Upper lobe of right lung (tissue), 1 donor: ENCODE measurements around the gene PRKAB2. TPM values are rescaled to one million over a fixed set of nuclear protein-coding genes. Genes with fewer than 3 reads are reported as not detected.
"Not testable (repeated sequence)": the region's sequence is repeated elsewhere in the genome, so short reads cannot be mapped to it uniquely, and the experiment has no call there.

ENCODE experiments used
- ATAC-seq: fragments of 200-7000 bp; cut with Tn5 transposase; one replicate; pipeline ENCODE4 v1.9.1; 2020; ENCODE audit warnings: mild to moderate bottlenecking, moderate library complexity
- DNase-seq: peaks from one replicate; pipeline ENCODE4 v3.0.0-alpha.2; 2020
- H3K27ac ChIP-seq: fragments of 200-600 bp; one replicate; pipeline ENCODE4 v1.8.0; 2022
- H3K27me3 ChIP-seq: fragments of 200-600 bp; one replicate; pipeline ENCODE4 v1.8.0; 2022; ENCODE audit warnings: mild to moderate bottlenecking
- H3K36me3 ChIP-seq: fragments of 200-600 bp; one replicate; pipeline ENCODE4 v1.8.0; 2022
- H3K4me1 ChIP-seq: fragments of 200-600 bp; one replicate; pipeline ENCODE4 v1.8.0; 2022
- H3K4me3 ChIP-seq: fragments of 200-600 bp; one replicate; pipeline ENCODE4 v1.8.0; 2022; ENCODE audit warnings: mild to moderate bottlenecking
- H3K9me3 ChIP-seq: fragments of 200-600 bp; one replicate; pipeline ENCODE4 v1.8.0; 2022
- CTCF ChIP-seq: fragments of 200-600 bp; IDR thresholded peaks from one replicate; pipeline ENCODE4 v1.8.0; 2022; ENCODE audit warnings: antibody characterized with exemption
- intact Hi-C: fragments of 100-400 bp; cut with DNase I; formaldehyde crosslinking; loops from one replicate; pipeline ENCODE4 v1.11.0; 2022
- total RNA-seq: library from RNA; stranded (reverse); fragmentation: NEBNext Ultra II Directional; extraction: Animal tissue kit (Norgen Biotek cat#: 25700); gene quantifications from one replicate; pipeline ENCODE4 v1.2.1, GENCODE V29; 2021
- donor health status: DM: no; HTN: yes; CAD: no; lungs with severe emphysema.

Gene PRKAB2
- total RNA-seq, 1 donor from 2014 or later = 12.3 TPM

GRCh38 chr1:147201786-147202185 lies 29.5 kb upstream of the PRKAB2 start:
- H3K4me3 ChIP-seq = no peak overlapping the region

GRCh38 chr1:147201276-147201675 lies 29.0 kb upstream of the PRKAB2 start:
- TF ChIP-seq CTCF = no peak
- DNase-seq = no peak
- intact Hi-C loops = no loop called here
- Histone ChIP-seq H3K9me3 (no peaks in the 10 kb centered on the region), H3K36me3 (peaks cover 14% of the 10 kb centered on the region), H3K27me3 (no peaks in the 10 kb centered on the region), H3K4me1 (no peaks in the 10 kb centered on the region), H3K27ac (no peak overlapping the region), H3K4me3 (no peak overlapping the region)
- ATAC-seq = no peak

More at GRCh38 chr1:147201786-147202185, 29.5 kb upstream of the PRKAB2 start:
- TF ChIP-seq CTCF = no peak
- H3K27ac ChIP-seq = no peak overlapping the region
- no peaks in the 10 kb centered on the region for H3K4me1 ChIP-seq
- intact Hi-C loops = no loop called here
- DNase-seq = no peak
- peaks cover 15% of the 10 kb centered on the region for H3K36me3 ChIP-seq
- no peaks in the 10 kb centered on the region for H3K9me3 ChIP-seq
- ATAC-seq = no peak
- no peaks in the 10 kb centered on the region for H3K27me3 ChIP-seq

GRCh38 chr1:147197324-147197723 lies 25.1 kb upstream of the PRKAB2 start:
- H3K27ac ChIP-seq, H3K4me3 ChIP-seq, ATAC-seq, H3K36me3 ChIP-seq, H3K4me1 ChIP-seq, H3K9me3 ChIP-seq, intact Hi-C loops, H3K27me3 ChIP-seq, DNase-seq: not testable (repeated sequence)

GRCh38 chr1:147189514-147189913 lies 17.2 kb upstream of the PRKAB2 start:
- Histone ChIP-seq H3K9me3 (no peaks in the 10 kb centered on the region), H3K4me1 (no peaks in the 10 kb centered on the region), H3K27me3 (no peaks in the 10 kb centered on the region), H3K36me3 (no peaks in the 10 kb centered on the region), H3K27ac (no peak overlapping the region), H3K4me3 (no peak overlapping the region)
- TF ChIP-seq CTCF = no peak
- no peak for DNase-seq
- intact Hi-C loops = no loop called here
- ATAC-seq = no peak

- H3K27me3 ChIP-seq = no peaks in the 10 kb centered on the region
- no peaks in the 10 kb centered on the region for H3K9me3 ChIP-seq
- H3K36me3 ChIP-seq = no peaks in the 10 kb centered on the region
- no peak for TF ChIP-seq CTCF
- H3K4me1 ChIP-seq = no peaks in the 10 kb centered on the region
- ATAC-seq (no peak), DNase-seq (no peak)
- no peak overlapping the region for H3K27ac ChIP-seq
- no peak overlapping the region for H3K4me3 ChIP-seq
- intact Hi-C loops = no loop called here
Observed at GRCh38 chr1:147185432-147185831, 13.2 kb upstream of the PRKAB2 start.

- no peak overlapping the region for H3K4me3 ChIP-seq
- no peaks in the 10 kb centered on the region for H3K9me3 ChIP-seq
- no peak overlapping the region for H3K27ac ChIP-seq
- no peak for TF ChIP-seq CTCF
- ATAC-seq (no peak), DNase-seq (no peak)
- no peaks in the 10 kb centered on the region for H3K36me3 ChIP-seq
- intact Hi-C loops = loop anchor here (10.0 kb wide), 1 partner anchor 67 kb away; the partner anchor contains the start of gene CHD1L
- no peaks in the 10 kb centered on the region for H3K27me3 ChIP-seq
- H3K4me1 ChIP-seq = peaks cover 15% of the 10 kb centered on the region
Observed at GRCh38 chr1:147177611-147178380, 5.5 kb upstream of the PRKAB2 start.
